Hepatocyte (in vitro differentiated cells): ENCODE results near the gene LRP1B. TPM values are rescaled to one million over a fixed set of nuclear protein-coding genes. Genes with fewer than 3 reads are reported as not detected.

ENCODE experiments used
- DNase-seq: peaks from one replicate; pipeline ENCODE4 v3.0.0-alpha.2; 2016; ENCODE audit warnings: low spot score
- H2AFZ ChIP-seq: fragments of 200-600 bp; sonication (generic); 2 replicates; pipeline ENCODE4 v1.6.0; 2016; ENCODE audit warnings: antibody characterized with exemption, mild to moderate bottlenecking
- H3K27ac ChIP-seq: fragments of 200-600 bp; sonication (generic); 2 replicates; pipeline ENCODE4 v1.5.1; 2016; ENCODE audit warnings: mild to moderate bottlenecking
- H3K27me3 ChIP-seq: fragments of 200-600 bp; sonication (generic); 2 replicates; pipeline ENCODE4 v1.6.1; 2016
- H3K36me3 ChIP-seq: fragments of 200-600 bp; sonication (generic); replicated peaks from 2 replicates; pipeline ENCODE4 v1.5.1; 2016; ENCODE audit warnings: low read depth; ENCODE audit not compliant: insufficient read depth
- H3K4me1 ChIP-seq: fragments of 200-600 bp; sonication (generic); 2 replicates; pipeline ENCODE4 v1.5.1; 2016; ENCODE audit warnings: mild to moderate bottlenecking, moderate library complexity; ENCODE audit not compliant: insufficient read depth
- H3K4me2 ChIP-seq: fragments of 200-600 bp; sonication (generic); 2 replicates; pipeline ENCODE4 v1.6.0; 2016
- H3K4me3 ChIP-seq: fragments of 200-600 bp; sonication (generic); 2 replicates; pipeline ENCODE4 v1.5.1; 2016; ENCODE audit warnings: mild to moderate bottlenecking
- H3K79me2 ChIP-seq: fragments of 200-600 bp; sonication (generic); 2 replicates; pipeline ENCODE4 v1.6.0; 2017; ENCODE audit warnings: mild to moderate bottlenecking
- H3K9me2 ChIP-seq: fragments of 200-600 bp; sonication (generic); replicated peaks from 2 replicates; pipeline ENCODE4 v1.6.0; 2017; ENCODE audit warnings: mild to moderate bottlenecking; ENCODE audit not compliant: insufficient read depth
- H3K9me3 ChIP-seq: fragments of 200-600 bp; sonication (generic); 2 replicates; pipeline ENCODE4 v1.5.1; 2016; ENCODE audit warnings: low read depth, mild to moderate bottlenecking
- H4K20me1 ChIP-seq: fragments of 200-600 bp; sonication (generic); 2 replicates; pipeline ENCODE4 v1.6.0; 2016; ENCODE audit warnings: mild to moderate bottlenecking; ENCODE audit not compliant: insufficient read depth, poor library complexity, severe bottlenecking
- CTCF ChIP-seq: fragments of 200-600 bp; sonication (generic); IDR thresholded peaks from 2 replicates; pipeline ENCODE4 v1.5.1; 2016; ENCODE audit warnings: antibody characterized with exemption, mild to moderate bottlenecking; ENCODE audit not compliant: poor library complexity
- EZH2 ChIP-seq: fragments of 200-600 bp; sonication (generic); IDR thresholded peaks from 2 replicates; pipeline ENCODE4 v1.6.1; 2016; ENCODE audit warnings: antibody characterized with exemption, mild to moderate bottlenecking, borderline replicate concordance
- EZH2phosphoT487 ChIP-seq: fragments of 200-600 bp; sonication (generic); IDR thresholded peaks from one replicate; pipeline ENCODE4 v1.6.1; 2018; ENCODE audit warnings: antibody characterized with exemption, mild to moderate bottlenecking, low read depth, moderate library complexity; ENCODE audit not compliant: unreplicated experiment, severe bottlenecking
- WGBS: methylation state at CpG from one replicate; pipeline ENCODE4 v1.1.6; 2016; ENCODE audit warnings: low lambda C conversion rate; ENCODE audit errors: missing lambda C conversion rate; 5-methylcytosine and 5-hydroxymethylcytosine counted together
- polyA plus RNA-seq: library from polyadenylated mRNA; unstranded; fragments of >200 nt; fragmentation: Nextera tagmentation; extraction: Ambion mirVana; gene quantifications from 2 replicates; pipeline ENCODE4 v1.2.1, GENCODE V29; 2016
- total RNA-seq: library from RNA; depleted of rRNA; stranded (reverse); fragments of >200 nt; gene quantifications from 2 replicates; pipeline ENCODE4 v1.2.3, GENCODE V29; 2014

Gene LRP1B
- total and polyA plus RNA-seq, 2 experiments from 2014 or later: 0.65 to 2.0 TPM

GRCh38 chr2:141878016-141878415, 252.8 kb downstream of the LRP1B start:
- Histone ChIP-seq H3K4me3 (no peak overlapping the region), H4K20me1 (no peaks in the 10 kb centered on the region), H3K79me2 (no peaks in the 10 kb centered on the region), H3K4me2 (no peak overlapping the region), H2AFZ (no peak overlapping the region), H3K36me3 (no peaks in the 10 kb centered on the region), H3K4me1 (no peaks in the 10 kb centered on the region), H3K27ac (no peak overlapping the region), H3K27me3 (no peaks in the 10 kb centered on the region), H3K9me3 (no peaks in the 10 kb centered on the region), H3K9me2 (no peaks in the 10 kb centered on the region)
- no peak for TF ChIP-seq CTCF
- no peak for TF ChIP-seq EZH2
- no peak for TF ChIP-seq EZH2phosphoT487
- DNase-seq: no peak
- 93% methylated on average over 1 of the region's 1 CpG for WGBS

- Histone ChIP-seq H3K27me3 (no peaks in the 10 kb centered on the region), H3K4me1 (no peaks in the 10 kb centered on the region), H3K4me3 (no peak overlapping the region), H2AFZ (no peak overlapping the region), H3K9me2 (no peaks in the 10 kb centered on the region), H3K79me2 (no peaks in the 10 kb centered on the region), H4K20me1 (no peaks in the 10 kb centered on the region), H3K27ac (no peak overlapping the region), H3K4me2 (no peak overlapping the region), H3K9me3 (no peaks in the 10 kb centered on the region), H3K36me3 (no peaks in the 10 kb centered on the region)
- WGBS: 65% methylated on average over 3 of the region's 3 CpGs
- TF ChIP-seq CTCF (no peak), EZH2phosphoT487 (no peak), EZH2 (no peak)
- DNase-seq: no peak
These were observed 258.7 kb downstream of the LRP1B start for GRCh38 chr2:141871913-141872634.

- no peak overlapping the region for H3K27ac ChIP-seq
- H3K36me3 ChIP-seq: no peaks in the 10 kb centered on the region
- H3K4me3 ChIP-seq: no peak overlapping the region
- TF ChIP-seq CTCF: no peak
- no peak for TF ChIP-seq EZH2
- no peak for TF ChIP-seq EZH2phosphoT487
- no peak overlapping the region for H2AFZ ChIP-seq
- H3K27me3 ChIP-seq: no peaks in the 10 kb centered on the region
- no peaks in the 10 kb centered on the region for H3K79me2 ChIP-seq
- H4K20me1 ChIP-seq: no peaks in the 10 kb centered on the region
- WGBS: 94% methylated on average over 1 of the region's 1 CpG
- H3K4me2 ChIP-seq: no peak overlapping the region
- no peak for DNase-seq
- no peaks in the 10 kb centered on the region for H3K4me1 ChIP-seq
- no peaks in the 10 kb centered on the region for H3K9me2 ChIP-seq
- no peaks in the 10 kb centered on the region for H3K9me3 ChIP-seq
These were observed 261.2 kb downstream of the LRP1B start for GRCh38 chr2:141869572-141869971.
